Endothelial cell of umbilical vein (primary cell): ENCODE results near the gene ZBTB40.

Experiments used
- EZH2 ChIP-seq: IDR thresholded peaks from 2 replicates; pipeline ENCODE4 v1.6.1; 2012; ENCODE audit warnings: borderline replicate concordance, low read depth, mild to moderate bottlenecking, moderate library complexity, low read length, inconsistent platforms; ENCODE audit not compliant: severe bottlenecking
- FOS ChIP-seq: IDR thresholded peaks from 2 replicates; pipeline ENCODE4 v1.6.1; 2011; ENCODE audit warnings: mild to moderate bottlenecking, low read length, moderate library complexity, borderline replicate concordance; ENCODE audit not compliant: insufficient read depth
- POLR2A ChIP-seq: IDR thresholded peaks from 2 replicates; pipeline ENCODE4 v1.6.1; 2012; ENCODE audit warnings: low read depth, mild to moderate bottlenecking, control low read depth, low read length
- TF ChIP-seq, protein P1 (sequence below), 2 donors: IDR thresholded peaks; 1 replicate in 1 of 2; 2 replicates in 1 of 2; pipeline ENCODE4 v1.5.1; 2011; ENCODE audit warnings: low read length in 2 of 2, mild to moderate bottlenecking in 2 of 2, moderate library complexity in 2 of 2, control low read depth in 1 of 2, inconsistent platforms in 1 of 2, low read depth in 1 of 2; ENCODE audit not compliant: insufficient read depth in 1 of 2; ENCODE audit errors: extremely low read depth in 1 of 2

GRCh38 chr1:22413799-22414198 lies 37.9 kb upstream of the ZBTB40 start:
- TF ChIP-seq, protein P1, sequence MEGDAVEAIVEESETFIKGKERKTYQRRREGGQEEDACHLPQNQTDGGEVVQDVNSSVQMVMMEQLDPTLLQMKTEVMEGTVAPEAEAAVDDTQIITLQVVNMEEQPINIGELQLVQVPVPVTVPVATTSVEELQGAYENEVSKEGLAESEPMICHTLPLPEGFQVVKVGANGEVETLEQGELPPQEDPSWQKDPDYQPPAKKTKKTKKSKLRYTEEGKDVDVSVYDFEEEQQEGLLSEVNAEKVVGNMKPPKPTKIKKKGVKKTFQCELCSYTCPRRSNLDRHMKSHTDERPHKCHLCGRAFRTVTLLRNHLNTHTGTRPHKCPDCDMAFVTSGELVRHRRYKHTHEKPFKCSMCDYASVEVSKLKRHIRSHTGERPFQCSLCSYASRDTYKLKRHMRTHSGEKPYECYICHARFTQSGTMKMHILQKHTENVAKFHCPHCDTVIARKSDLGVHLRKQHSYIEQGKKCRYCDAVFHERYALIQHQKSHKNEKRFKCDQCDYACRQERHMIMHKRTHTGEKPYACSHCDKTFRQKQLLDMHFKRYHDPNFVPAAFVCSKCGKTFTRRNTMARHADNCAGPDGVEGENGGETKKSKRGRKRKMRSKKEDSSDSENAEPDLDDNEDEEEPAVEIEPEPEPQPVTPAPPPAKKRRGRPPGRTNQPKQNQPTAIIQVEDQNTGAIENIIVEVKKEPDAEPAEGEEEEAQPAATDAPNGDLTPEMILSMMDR (IDR thresholded peaks at IDR 0.05; ENCODE audit: extremely low read depth in 1 of 2, insufficient read depth in 1 of 2, low read depth in 1 of 2, low read length in 2 of 2), result no peak
- TF ChIP-seq FOS (no peak), POLR2A (no peak), EZH2 (no peak)
